Astrocyte (in vitro differentiated cells and primary cell): Measurements from ENCODE around the gene CHRD. TPM values are rescaled to one million over a fixed set of nuclear protein-coding genes. Genes with fewer than 3 reads are reported as not detected.

Source experiments
- DNase-seq: peaks from one replicate; pipeline ENCODE4 v3.0.0-alpha.2; 2010; ENCODE audit warnings: low read depth
- FAIRE-seq: peaks from 2 replicates; lab custom pipeline; 2011; peaks lifted over from hg19 to GRCh38; lab: Jason Lieb, UNC
- H2AFZ ChIP-seq: 2 replicates; pipeline ENCODE4 v1.6.0; 2012; ENCODE audit warnings: low read depth, low read length, inconsistent platforms
- H3K27ac ChIP-seq: 2 replicates; pipeline ENCODE4 v1.5.1; 2011; ENCODE audit warnings: low read depth, low read length, inconsistent platforms
- H3K27me3 ChIP-seq: 2 replicates; pipeline ENCODE4 v1.6.0; 2011; ENCODE audit warnings: low read length, inconsistent platforms; ENCODE audit not compliant: insufficient read depth
- H3K36me3 ChIP-seq: 2 replicates; pipeline ENCODE4 v1.5.1; 2011; ENCODE audit warnings: low read length, inconsistent platforms; ENCODE audit not compliant: insufficient read depth
- H3K4me1 ChIP-seq: 2 replicates; pipeline ENCODE4 v1.5.1; 2011; ENCODE audit warnings: low read length, inconsistent platforms; ENCODE audit not compliant: insufficient read depth
- H3K4me2 ChIP-seq: 2 replicates; pipeline ENCODE4 v1.6.0; 2012; ENCODE audit warnings: low read length, inconsistent platforms
- H3K4me3 ChIP-seq: 2 replicates; pipeline ENCODE4 v1.5.1; 2011; ENCODE audit warnings: low read depth, mild to moderate bottlenecking, low read length, inconsistent platforms; ENCODE audit not compliant: insufficient read depth
- H3K79me2 ChIP-seq: 2 replicates; pipeline ENCODE4 v1.6.0; 2012; ENCODE audit warnings: mild to moderate bottlenecking, low read length, inconsistent platforms; ENCODE audit not compliant: insufficient read depth
- H3K9ac ChIP-seq: 2 replicates; pipeline ENCODE4 v1.6.0; 2012; ENCODE audit warnings: mild to moderate bottlenecking, low read length, inconsistent platforms
- H3K9me3 ChIP-seq: 2 replicates; pipeline ENCODE4 v1.5.1; 2012; ENCODE audit warnings: low read depth, mild to moderate bottlenecking, low read length, inconsistent platforms; ENCODE audit not compliant: insufficient read depth
- H4K20me1 ChIP-seq: 2 replicates; pipeline ENCODE4 v1.6.0; 2012; ENCODE audit warnings: low read length, inconsistent platforms; ENCODE audit not compliant: insufficient read depth
- H3K27ac Mint-ChIP-seq: one replicate; pipeline ENCODE4 v1.8.0; 2021; ENCODE audit warnings: mild to moderate bottlenecking, mixed read lengths; ENCODE audit not compliant: unreplicated experiment
- H3K27me3 Mint-ChIP-seq: one replicate; pipeline ENCODE4 v1.8.0; 2021; ENCODE audit warnings: low read depth, mixed read lengths; ENCODE audit not compliant: unreplicated experiment
- H3K36me3 Mint-ChIP-seq: one replicate; pipeline ENCODE4 v1.8.0; 2021; ENCODE audit warnings: low read depth, mixed read lengths; ENCODE audit not compliant: unreplicated experiment
- H3K4me1 Mint-ChIP-seq: one replicate; pipeline ENCODE4 v1.8.0; 2021; ENCODE audit warnings: low read depth, mixed read lengths; ENCODE audit not compliant: unreplicated experiment
- H3K4me3 Mint-ChIP-seq: one replicate; pipeline ENCODE4 v1.8.0; 2021; ENCODE audit warnings: mild to moderate bottlenecking, moderate library complexity, mixed read lengths; ENCODE audit not compliant: unreplicated experiment
- H3K9me3 Mint-ChIP-seq: one replicate; pipeline ENCODE4 v1.8.0; 2021; ENCODE audit warnings: mild to moderate bottlenecking, mixed read lengths; ENCODE audit not compliant: unreplicated experiment
- EZH2 ChIP-seq: IDR thresholded peaks from 2 replicates; pipeline ENCODE4 v1.6.1; 2012; ENCODE audit warnings: mild to moderate bottlenecking, low read length, inconsistent platforms; ENCODE audit not compliant: insufficient read depth
- total RNA-seq: library from RNA; stranded (reverse); gene quantifications from 2 replicates; pipeline ENCODE4 v1.2.1, GENCODE V29; 2021
- TF ChIP-seq, protein P1 (sequence below): IDR thresholded peaks from 2 replicates; pipeline ENCODE4 v1.5.1; 2011; ENCODE audit warnings: low read depth, mild to moderate bottlenecking, inconsistent platforms, low read length, moderate library complexity; ENCODE audit not compliant: insufficient read depth

Gene CHRD
- total RNA-seq, 1 donor from 2014 or later = 3.4 TPM

DNA sequence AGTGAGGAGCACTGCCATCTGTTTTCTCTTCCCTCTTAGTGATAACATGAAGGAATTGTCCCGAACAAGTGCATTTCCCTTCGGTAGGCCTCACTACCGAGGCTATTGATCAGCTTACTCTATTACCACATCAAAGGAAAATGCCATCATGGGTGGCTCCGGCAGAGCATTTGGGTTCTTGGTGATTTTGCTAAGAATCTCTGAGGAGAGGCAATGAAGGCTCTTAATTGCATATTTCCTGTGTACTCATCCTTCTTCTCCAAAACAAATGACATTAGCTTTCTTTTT is 35.3 kb downstream of the CHRD start:
- Mint-ChIP-seq H3K4me3 (no peak overlapping the region), H3K27me3 (peaks cover 25% of the 10 kb centered on the region), H3K36me3 (peaks cover 6% of the 10 kb centered on the region), H3K27ac (no peak overlapping the region), H3K4me1 (no peaks in the 10 kb centered on the region), H3K9me3 (peaks cover 8% of the 10 kb centered on the region)
- H3K4me2 ChIP-seq = no peak overlapping the region
- TF ChIP-seq EZH2 = no peak
- TF ChIP-seq, protein P1, sequence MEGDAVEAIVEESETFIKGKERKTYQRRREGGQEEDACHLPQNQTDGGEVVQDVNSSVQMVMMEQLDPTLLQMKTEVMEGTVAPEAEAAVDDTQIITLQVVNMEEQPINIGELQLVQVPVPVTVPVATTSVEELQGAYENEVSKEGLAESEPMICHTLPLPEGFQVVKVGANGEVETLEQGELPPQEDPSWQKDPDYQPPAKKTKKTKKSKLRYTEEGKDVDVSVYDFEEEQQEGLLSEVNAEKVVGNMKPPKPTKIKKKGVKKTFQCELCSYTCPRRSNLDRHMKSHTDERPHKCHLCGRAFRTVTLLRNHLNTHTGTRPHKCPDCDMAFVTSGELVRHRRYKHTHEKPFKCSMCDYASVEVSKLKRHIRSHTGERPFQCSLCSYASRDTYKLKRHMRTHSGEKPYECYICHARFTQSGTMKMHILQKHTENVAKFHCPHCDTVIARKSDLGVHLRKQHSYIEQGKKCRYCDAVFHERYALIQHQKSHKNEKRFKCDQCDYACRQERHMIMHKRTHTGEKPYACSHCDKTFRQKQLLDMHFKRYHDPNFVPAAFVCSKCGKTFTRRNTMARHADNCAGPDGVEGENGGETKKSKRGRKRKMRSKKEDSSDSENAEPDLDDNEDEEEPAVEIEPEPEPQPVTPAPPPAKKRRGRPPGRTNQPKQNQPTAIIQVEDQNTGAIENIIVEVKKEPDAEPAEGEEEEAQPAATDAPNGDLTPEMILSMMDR = no peak
- H3K79me2 ChIP-seq = no peaks in the 10 kb centered on the region
- no peaks in the 10 kb centered on the region for H3K4me1 ChIP-seq
- H2AFZ ChIP-seq = no peak overlapping the region
- no peak overlapping the region for H3K4me3 ChIP-seq
- FAIRE-seq (no peak), DNase-seq (no peak)
- H3K27me3 ChIP-seq = peaks cover 3% of the 10 kb centered on the region
- no peaks in the 10 kb centered on the region for H3K36me3 ChIP-seq
- H3K9me3 ChIP-seq = no peaks in the 10 kb centered on the region
- no peak overlapping the region for H3K9ac ChIP-seq
- no peak overlapping the region for H3K27ac ChIP-seq
- H4K20me1 ChIP-seq = no peaks in the 10 kb centered on the region

DNA sequence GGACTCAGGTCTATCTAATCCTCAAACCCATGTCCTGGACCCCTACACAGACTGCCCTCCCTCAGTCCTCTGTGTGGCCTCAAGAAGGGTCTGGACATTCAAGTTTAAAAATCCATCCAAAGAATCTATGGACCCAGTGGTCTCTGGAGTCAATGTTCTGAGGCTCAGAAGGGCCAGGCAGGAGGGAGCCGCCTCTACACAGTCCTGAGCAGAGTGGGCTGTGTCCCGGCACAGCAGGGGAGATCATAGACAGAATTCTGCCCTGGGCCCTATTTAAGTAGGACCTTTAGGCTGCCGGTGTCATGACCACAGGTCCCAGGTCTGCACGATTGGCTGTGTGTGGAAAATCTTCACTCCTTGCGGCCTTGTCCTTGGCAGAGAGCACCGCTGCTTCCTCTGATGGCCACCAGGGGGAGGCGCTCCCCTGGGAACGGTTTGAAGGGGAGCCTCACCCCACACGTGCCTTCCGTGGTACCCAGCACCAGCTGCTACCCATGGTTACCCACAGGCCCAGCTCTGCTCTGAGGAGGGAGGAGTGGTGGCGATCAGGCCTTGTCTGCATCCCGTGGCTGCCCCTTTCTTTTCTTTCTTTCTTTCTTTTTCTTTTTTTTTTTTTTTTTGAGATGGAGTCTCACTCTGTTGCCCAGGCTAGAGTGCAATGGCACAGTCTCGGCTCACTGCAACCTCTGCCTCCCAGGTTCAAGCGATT is 37.9 kb downstream of the CHRD start:
- H3K4me3 Mint-ChIP-seq = no peak overlapping the region
- H3K27me3 Mint-ChIP-seq = peaks cover 13% of the 10 kb centered on the region
- Histone ChIP-seq H2AFZ (peak overlapping the region; percentile 15), H3K79me2 (no peaks in the 10 kb centered on the region), H3K27me3 (peaks cover 3% of the 10 kb centered on the region), H3K27ac (no peak overlapping the region), H3K36me3 (no peaks in the 10 kb centered on the region), H4K20me1 (no peaks in the 10 kb centered on the region), H3K9me3 (no peaks in the 10 kb centered on the region), H3K4me1 (no peaks in the 10 kb centered on the region), H3K9ac (no peak overlapping the region), H3K4me2 (no peak overlapping the region), H3K4me3 (no peak overlapping the region)
- DNase-seq = peak; percentile 18
- no peaks in the 10 kb centered on the region for H3K9me3 Mint-ChIP-seq
- H3K4me1 Mint-ChIP-seq = no peaks in the 10 kb centered on the region
- FAIRE-seq = no peak
- no peak overlapping the region for H3K27ac Mint-ChIP-seq
- H3K36me3 Mint-ChIP-seq = no peaks in the 10 kb centered on the region
- TF ChIP-seq, protein P1 = peak; percentile 74
- TF ChIP-seq EZH2 = no peak

DNA sequence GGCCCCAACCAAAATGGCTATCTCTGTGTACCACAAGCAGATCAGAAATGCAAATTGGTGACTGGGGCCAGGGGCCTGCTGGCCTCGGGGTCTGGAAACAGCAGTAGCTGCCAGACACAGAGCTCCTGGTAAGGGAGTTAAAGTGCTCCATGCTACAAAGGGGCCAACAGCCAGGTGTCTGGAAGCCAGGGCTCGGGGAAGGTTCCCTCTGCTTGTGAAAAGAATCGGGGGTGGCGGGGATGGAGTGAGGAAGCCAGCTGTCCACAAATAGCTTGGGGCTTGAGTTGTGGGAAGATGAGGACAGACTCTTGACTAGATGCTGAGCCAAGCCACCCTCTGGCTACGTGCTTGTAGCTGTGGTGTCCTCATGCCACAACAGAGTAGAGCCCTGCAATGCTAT is 39.3 kb downstream of the CHRD start:
- Histone ChIP-seq H3K79me2 (no peaks in the 10 kb centered on the region), H3K27me3 (no peaks in the 10 kb centered on the region), H3K27ac (no peak overlapping the region), H3K9me3 (no peaks in the 10 kb centered on the region), H3K4me3 (no peak overlapping the region), H3K36me3 (no peaks in the 10 kb centered on the region), H3K4me1 (no peaks in the 10 kb centered on the region), H2AFZ (no peak overlapping the region), H4K20me1 (no peaks in the 10 kb centered on the region), H3K9ac (no peak overlapping the region), H3K4me2 (no peak overlapping the region)
- Mint-ChIP-seq H3K36me3 (peaks cover 3% of the 10 kb centered on the region), H3K27me3 (peaks cover 17% of the 10 kb centered on the region), H3K4me3 (no peak overlapping the region), H3K27ac (no peak overlapping the region), H3K4me1 (no peaks in the 10 kb centered on the region), H3K9me3 (peaks cover 3% of the 10 kb centered on the region)
- TF ChIP-seq EZH2 = no peak
- TF ChIP-seq, protein P1 = no peak
- DNase-seq (no peak), FAIRE-seq (no peak)
